ENCODE data around the gene GPR155.
"Not testable (repeated sequence)": the region's sequence is repeated elsewhere in the genome, so short reads cannot be mapped to it uniquely, and the experiment has no call there.

The GPR155 gene

DNA sequence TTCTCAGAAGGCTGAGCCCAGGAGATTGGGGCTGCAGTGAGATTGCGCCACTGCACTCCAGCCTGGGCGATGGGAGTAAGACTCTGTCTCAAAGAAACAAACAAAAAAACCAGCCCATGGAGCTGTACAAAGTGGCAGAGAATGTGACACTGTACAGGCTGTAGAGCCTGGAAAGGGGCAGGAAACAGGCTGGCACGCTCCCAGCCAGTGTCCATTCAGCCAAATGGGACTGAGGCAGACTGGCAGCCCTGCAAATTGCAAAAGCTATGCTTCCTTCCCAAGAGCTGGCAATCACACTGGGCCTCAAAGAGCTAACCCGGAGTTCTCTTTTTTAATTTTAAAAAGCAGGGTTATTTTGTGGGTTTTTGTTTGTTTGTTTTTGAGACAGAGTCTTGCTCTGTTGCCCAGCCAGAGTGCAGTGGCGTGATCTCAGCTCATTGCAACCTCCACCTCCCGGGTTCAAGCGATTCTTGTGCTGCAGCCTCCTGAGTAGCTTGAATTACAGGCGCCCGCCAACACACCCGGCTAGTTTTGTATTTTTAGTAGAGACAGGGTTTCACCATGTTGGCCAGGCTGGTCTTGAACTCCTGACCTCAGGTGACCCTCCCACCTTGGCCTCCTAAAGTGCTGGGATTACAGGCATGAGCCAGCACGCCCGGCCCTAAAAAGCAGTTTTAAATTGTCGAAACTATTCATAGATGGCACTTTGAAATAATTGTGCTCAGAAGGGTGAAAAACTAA is 48.5 kb downstream of the GPR155 start:
- DNase-seq: no peak

DNA sequence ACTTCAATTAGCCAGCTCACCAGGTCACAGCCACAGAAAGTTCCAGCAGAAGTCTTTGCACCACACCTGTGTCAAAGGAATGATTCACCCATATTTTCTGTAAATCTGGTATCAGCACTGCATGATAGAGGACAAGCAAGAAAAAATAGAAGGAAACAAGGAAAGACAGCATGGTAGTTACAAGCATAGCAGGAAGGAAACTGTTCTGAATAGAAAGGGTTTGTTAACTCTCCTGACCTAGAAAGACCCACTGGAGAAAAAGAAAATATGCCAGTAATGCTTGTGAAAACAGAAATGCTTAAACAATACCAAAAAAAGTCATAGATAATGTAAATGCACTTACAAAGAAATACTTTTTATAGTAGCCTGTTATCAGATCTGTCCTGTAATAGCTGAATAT is 50.5 kb downstream of the GPR155 start:
- no peak for DNase-seq

DNA sequence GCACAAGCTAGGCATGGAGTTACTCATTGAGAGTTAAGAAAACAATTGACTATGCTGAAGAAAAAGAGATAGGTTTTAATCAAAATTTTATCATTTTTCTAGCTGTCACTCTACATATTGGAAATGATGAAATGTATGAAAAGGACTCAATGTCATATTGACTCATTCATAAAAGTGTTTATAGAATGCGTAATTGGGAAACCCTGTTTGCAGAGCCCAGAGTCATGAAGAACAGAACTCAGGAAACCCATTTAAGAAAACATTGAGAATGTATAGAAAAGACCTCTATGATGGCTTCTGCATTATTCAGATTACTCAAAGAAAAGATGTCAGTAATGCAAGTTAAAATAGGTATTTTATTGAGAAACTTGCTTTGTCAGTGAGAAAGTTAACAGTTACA is 54.9 kb downstream of the GPR155 start:
- DNase-seq: no peak

DNA sequence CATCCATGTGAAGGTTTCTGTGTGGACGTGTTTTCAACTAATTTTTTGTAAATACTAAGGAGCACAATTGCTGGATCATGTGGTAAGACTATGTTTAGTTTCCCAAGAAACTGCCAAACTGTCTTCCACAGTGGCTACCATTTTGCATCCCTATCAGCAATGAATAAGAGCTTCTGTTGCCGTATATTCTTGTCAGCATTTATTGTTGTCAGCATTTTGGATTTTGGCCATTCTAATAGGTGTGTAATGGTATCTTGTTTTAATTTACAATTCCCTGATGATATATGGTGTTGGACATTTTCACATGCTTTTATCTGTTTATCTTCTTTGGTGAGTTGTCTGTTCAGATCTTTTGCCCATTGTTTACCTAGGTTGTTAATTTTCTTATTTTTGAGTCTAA is 56.8 kb downstream of the GPR155 start:
- no peak for DNase-seq

DNA sequence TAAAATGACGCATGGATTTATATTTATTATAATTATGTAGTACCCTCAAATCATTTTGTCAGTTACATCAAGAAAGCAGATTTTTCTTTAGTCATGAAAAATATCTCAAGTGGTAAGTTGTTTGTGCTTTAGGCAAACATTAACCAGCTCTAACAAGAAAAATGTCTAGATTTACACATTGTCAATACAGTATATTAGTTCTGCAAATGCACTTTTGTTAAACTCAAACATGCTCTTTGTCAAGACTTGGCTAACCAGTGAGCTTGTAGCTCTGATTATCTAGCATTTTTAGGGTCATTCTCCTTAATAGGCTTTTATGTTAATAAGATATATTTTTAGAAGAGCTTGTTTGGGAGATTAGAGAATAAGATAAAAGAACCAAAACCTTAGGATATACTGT is 58.6 kb downstream of the GPR155 start:
- no peak for DNase-seq

DNA sequence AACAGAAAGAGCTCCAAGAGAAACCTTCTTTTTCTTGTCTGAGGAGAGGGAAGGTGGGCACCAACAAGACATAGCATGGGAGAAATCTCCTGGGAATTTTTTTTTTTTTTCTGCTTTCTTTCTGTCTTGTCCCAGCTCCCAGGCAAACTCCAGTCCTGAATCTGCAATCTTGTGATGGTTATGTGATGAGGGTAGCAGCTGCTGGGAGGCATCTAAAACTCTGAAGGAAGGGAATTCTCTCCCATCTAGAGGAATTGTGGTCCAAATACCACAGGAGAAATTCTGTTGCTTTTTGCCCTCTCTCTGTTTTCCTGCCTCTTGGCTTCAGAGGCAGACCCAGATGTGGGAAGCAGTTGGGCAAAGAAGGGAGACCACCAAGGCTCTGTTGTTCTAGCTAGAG is 74.6 kb downstream of the GPR155 start:
- no peak for DNase-seq

DNA sequence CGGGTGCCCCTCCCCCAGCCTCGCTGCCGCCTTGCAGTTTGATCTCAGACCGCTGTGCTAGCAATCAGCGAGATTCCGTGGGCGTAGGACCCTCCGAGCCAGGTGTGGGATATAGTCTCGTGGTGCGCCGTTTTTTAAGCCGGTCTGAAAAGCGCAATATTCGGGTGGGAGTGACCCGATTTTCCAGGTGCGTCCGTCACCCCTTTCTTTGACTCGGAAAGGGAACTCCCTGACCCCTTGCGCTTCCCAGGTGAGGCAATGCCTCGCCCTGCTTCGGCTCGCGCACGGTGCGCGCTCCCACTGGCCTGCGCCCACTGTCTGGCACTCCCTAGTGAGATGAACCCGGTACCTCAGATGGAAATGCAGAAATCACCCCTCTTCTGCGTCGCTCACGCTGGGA is 76.8 kb downstream of the GPR155 start:
- DNase-seq: not testable (repeated sequence)

DNA sequence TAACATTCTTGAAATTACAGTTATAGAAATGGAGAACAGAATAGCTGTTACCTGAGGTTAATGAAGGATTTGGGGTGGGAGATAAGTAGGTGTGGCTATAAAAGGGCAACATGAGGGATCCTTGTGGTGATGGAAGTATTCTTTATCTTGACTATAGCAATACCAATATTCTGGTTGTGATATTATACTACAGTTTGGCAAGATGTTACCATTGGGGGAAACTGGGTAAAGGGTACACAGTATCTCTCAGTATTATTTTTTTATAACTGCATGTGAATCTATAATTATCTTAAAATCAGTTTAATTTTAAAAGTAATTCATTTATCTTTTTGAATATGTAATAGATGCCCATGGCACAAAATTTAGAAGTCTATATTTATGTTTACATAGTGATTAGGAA is 83.2 kb downstream of the GPR155 start:
- DNase-seq: no peak

DNA sequence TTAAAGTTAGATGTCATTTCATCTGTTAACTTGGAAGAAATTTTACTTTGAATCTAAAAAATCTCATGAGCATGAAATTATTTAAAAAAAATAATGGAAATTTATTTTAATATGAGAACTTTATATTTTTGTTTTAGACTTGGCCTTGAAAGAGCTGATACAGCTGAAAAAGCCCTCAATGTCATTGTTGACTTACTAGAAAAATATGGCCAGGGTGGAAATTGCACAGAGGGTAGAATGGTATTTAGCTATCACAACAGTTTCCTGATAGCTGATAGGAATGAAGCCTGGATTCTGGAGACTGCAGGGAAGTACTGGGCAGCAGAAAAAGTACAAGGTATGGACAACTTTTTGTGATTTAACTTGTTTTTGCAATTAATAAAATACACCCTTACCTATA is 86.0 kb downstream of the GPR155 start:
- no peak for DNase-seq

DNA sequence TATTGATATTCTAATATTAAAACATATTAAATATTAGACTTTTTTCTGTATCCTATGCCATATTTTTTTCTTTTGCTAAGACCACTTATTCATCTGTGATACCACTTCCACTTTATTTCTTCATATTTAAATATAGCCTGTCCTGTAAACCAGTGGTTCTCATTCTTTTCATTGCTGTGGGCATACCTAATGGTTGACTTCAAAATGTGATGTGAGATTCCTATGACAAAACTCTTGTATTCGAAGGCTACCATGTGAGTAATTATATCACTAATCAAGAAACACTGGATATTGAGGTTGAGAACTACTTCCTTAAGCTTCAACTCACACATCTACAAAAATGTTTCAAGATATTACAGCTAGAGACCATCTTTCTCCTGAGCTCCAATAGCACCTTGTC is 87.7 kb downstream of the GPR155 start:
- no peak for DNase-seq

DNA sequence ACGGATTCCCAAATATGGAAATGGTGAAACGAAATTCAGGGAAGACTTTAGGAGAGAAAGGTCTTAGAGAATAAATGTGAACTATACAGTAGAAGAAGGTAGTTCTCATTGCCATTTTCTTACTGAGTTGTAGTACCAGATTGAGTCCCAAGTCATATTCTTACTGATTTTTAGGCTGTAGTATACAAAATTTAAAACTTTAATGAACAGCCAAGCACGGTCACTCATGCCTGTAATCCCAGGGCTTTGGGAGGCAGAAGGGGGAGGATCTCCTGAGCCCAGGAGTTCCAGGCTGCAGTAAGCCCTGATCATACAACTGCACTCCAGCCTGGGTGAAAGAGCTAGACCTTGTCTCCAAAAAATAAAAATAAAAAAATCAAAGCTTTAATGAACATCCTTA is 89.1 kb downstream of the GPR155 start:
- DNase-seq: no peak

DNA sequence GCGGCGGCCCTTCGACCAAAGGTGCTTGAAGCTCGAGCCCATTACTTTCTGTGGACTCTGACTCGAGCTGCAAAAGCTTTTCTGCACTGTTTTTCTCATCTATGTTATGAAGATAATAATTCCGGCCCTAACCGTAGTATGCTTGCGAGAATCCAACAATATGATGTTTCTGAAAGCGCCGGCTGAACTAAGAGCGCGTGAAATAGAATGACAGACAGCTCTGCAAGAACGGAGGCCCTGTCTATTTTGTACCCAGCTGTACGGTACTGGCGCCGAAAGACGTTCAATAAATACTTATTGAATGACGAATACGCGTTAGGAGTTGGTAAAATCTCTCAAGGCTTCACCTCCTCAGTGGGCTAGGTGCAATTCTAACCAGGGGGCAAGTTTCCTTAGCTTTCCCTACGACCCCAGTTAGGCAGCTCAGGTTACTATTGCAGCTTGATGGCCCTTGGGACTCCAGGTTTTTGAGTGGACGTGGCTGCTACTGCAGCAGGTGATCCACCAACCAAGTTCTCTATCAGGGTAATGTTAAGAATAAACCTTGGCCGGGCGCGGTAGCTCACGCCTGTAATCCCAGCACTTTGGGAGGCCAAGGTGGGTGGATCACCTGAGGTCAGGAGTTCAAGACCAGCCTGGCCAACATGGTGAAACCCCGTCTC is 90.7 kb downstream of the GPR155 start:
- no peak for DNase-seq

DNA sequence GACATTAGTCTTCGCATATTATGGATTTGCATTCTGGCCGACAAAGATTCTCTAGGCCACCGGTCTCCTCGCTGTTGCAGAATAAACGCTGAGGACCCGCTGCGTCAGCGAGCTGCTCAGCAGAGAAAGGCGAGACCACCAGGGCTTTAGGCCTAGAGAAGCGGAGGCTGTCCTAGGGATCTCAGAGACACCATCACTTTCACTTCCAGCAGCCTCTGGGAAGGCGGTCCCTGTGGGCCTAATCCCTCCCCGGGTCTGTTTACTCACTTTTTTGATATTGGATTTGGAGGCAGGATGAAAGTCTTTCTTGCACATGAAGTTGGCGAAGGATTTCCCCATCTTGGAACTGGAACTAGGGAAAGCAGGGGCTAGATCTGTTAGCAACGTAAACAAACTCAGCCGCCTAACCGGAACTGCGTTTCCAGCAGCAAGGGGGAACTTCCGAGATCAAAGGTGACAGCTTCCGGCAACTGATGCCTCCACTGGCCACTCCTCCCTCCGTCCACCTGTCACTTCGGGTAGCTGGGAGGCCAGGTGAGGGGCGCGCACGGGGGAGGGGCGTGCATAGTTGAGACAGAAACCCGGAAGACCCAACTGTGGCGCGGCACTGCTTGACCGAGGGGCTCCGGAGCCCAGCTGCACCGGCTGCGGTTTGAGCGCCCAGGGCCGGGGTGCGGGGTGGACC is 91.4 kb downstream of the GPR155 start, which contains the start of gene SCRN3:
Gene SCRN3, plus strand, starts transcription at position 447 of the 685 bp plus-strand sequence. CDS start 2,554 bp downstream, outside the sequence.
- DNase-seq: peak; percentile 14

DNA sequence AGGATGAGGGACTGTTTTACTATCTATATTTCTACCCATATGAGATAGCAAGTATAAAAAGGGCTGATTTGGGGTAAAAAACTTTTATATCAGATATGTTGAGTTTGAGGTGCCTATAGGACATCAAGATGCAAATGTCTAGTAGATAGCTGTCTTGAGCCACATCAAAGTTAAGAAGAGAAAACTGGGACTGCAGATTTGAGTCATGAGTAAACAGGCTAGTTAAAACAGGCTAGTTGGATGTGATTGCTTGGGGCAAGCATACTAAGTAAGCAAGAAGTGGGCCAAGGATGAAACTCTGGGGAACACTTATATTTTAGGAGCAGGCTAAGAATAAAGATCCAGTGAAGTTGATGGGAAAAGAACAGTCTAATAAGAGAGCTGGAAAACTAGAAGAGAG is 94.1 kb downstream of the GPR155 start:
- DNase-seq: no peak

DNA sequence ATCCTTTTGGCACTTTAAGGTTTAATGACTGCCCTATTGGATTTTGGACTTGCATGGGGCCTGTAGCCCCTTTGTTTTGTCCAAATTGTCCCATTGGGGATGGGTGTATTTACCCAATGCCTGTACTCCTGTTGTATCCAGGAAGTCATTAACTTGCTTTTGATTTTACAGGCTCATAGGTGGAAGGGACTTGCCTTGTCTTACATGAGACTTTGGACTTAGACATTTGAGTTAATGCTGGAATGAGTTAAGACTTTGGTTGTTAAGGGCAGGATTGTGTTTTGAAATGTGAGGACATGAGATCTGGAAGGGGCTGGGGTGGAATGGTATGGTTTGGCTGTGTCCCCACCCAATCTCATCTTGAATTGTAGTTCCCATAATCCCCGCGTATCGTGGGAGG is 96.5 kb downstream of the GPR155 start:
- DNase-seq: not testable (repeated sequence)

DNA sequence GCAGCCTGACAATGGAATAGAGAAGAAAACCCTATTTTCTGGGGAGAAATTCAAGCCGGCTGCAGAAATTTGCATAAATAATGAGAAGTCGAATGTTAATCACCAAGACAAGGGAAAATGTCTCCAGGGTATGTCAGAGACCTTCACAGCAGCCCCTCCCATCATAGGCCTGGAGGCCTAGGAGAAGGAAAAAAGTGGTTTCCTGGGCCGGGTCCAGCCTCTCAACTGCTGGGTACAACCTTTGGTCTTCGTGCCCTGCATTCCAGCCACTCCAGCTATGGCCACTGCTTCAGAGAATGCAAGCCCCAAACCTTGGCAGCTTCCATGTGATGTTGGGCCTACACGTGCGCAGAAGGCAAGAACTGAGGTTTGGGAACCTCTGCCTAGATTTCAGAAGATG is 97.3 kb downstream of the GPR155 start:
- DNase-seq: no peak

DNA sequence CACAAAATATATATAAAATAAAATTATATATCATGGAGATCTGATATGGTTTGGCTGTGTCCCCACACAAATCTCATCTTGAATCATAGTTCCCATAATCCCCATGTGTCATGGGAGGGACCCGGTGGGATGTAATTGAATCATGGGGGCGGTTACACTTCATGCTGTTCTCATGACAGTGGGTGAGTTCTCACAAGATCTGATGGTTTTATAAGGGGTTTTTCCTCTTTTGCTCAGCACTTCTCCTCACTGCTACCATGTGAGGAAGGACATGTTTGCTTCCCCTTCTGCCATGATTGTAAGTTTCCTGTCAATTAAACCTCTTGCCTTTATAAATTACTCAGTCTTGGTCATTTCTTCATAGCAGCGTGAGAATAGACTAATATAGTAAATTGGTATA is 98.1 kb downstream of the GPR155 start:
- not testable (repeated sequence) for DNase-seq

DNA sequence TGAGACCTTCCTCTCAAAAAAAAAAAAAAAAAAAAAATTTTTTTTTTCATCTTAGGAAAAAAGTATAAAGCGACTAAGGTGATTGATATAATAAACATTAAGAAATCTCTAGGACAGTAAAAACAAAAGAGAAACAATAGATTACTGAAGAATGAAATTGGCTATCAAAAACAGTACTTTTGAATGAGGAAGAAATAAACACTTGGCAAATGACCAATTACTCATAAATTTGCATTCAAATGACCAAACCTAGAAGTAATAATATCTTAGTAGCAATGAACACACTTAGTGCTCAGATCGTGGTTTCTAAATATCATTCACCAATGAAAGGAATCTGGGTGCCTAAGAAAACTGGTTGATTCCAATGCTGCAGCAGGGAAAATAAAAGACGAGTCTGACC is 101.6 kb downstream of the GPR155 start:
- no peak for DNase-seq

DNA sequence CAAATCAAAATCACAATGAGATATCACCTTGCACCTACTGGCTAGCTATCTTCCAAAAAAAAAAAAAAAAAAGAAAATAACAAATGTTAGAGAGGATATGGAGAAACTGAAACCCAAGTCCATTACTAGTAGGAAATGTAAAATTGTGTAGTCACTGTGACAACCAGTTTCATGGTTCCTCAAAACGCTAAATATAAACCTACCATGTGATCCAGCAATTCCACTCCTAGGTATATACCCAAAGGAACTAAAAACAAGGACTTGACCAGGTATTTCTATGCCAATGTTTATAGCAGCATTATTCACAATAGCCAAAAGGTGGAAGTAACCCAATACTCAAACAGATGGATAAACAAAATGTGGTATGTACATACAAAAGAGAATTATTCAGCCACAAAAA is 103.0 kb downstream of the GPR155 start:
- DNase-seq: no peak

Data from NCI-H524 treated with DMSO at 0.1 percent for 48 hours (cell line).